Stomach (tissue), 9 donors: ENCODE measurements around the gene EVA1C. TPM values are rescaled to one million over a fixed set of nuclear protein-coding genes. Genes with fewer than 3 reads are reported as not detected.

Experiments used
- DNase-seq, 2 donors: peaks; one replicate each; pipeline versions ENCODE4 v3.0.0 to v3.0.0-alpha.2; 2013 to 2019
- H3K27ac ChIP-seq, 5 donors: fragments of 200-600 bp in 4 of 5; sonication (generic) in 4 of 5; one replicate each; pipeline ENCODE4 v1.5.1; 2013 to 2019; ENCODE audit warnings: mild to moderate bottlenecking in 1 of 5, moderate library complexity in 1 of 5
- H3K27me3 ChIP-seq, 3 donors: fragments of 200-600 bp; sonication (generic); one replicate each; pipeline ENCODE4 v1.5.1; 2017 to 2019; ENCODE audit warnings: mixed run types in 1 of 3
- H3K36me3 ChIP-seq, 4 donors: fragments of 200-600 bp; sonication (generic); 1 replicate in 3 of 4; 2 replicates in 1 of 4; pipeline ENCODE4 v1.5.1; 2016 to 2019
- H3K4me1 ChIP-seq, 4 donors: fragments of 200-600 bp; sonication (generic); one replicate each; pipeline ENCODE4 v1.5.1; 2016 to 2019
- H3K4me3 ChIP-seq, 4 donors: fragments of 200-600 bp; sonication (generic) in 3 of 4; one replicate each; pipeline ENCODE4 v1.5.1; 2016 to 2019; ENCODE audit warnings: mild to moderate bottlenecking in 1 of 4
- H3K9me3 ChIP-seq, 4 donors: fragments of 200-600 bp; sonication (generic); one replicate each; pipeline ENCODE4 v1.5.1; 2016 to 2019
- EP300 ChIP-seq: sonication (generic); formaldehyde crosslinking; IDR thresholded peaks from one replicate; pipeline ENCODE4 v1.6.1; 2017; ENCODE audit warnings: antibody characterized with exemption
- POLR2A ChIP-seq, 4 donors: fragments of 450-650 bp; IDR thresholded peaks; one replicate each; pipeline ENCODE4 v1.6.1; 2016; ENCODE audit warnings: antibody characterized with exemption in 4 of 4, control low read depth in 2 of 4, mild to moderate bottlenecking in 1 of 4, moderate library complexity in 1 of 4
- POLR2AphosphoS5 ChIP-seq, 3 donors: sonication (generic); formaldehyde crosslinking; IDR thresholded peaks; one replicate each; pipeline ENCODE4 v1.6.1; 2016; ENCODE audit warnings: antibody characterized with exemption in 3 of 3
- WGBS, 5 donors: extraction: QIAGEN DNeasy Blood & Tissue Kit in 3 of 5; methylation state at CpG; one replicate each; pipeline versions ENCODE4 v1.1.5 to v1.1.7; 2013 to 2018; 5-methylcytosine and 5-hydroxymethylcytosine counted together
- intact Hi-C: fragments of 100-400 bp; cut with DNase I; formaldehyde crosslinking; loops from one replicate; pipeline ENCODE4 v1.15.1; 2023; ENCODE audit warnings: low total_unique reads
- polyA plus RNA-seq, 3 donors: library from polyadenylated mRNA; stranded (reverse); fragments of 200-250 nt; gene quantifications; one replicate each; pipeline ENCODE4 v1.2.3, GENCODE V29; 2013
- small RNA-seq, 4 donors: library from RNA; depleted of rRNA; stranded (forward); fragments of <200 nt; gene quantifications; one replicate each; pipeline ENCODE3, GENCODE V24; 2016
- total RNA-seq, 5 donors: library from RNA; depleted of rRNA; stranded (reverse); fragments of >200 nt; gene quantifications; one replicate each; pipeline versions ENCODE4 v1.1.0 to v1.2.3, GENCODE V29; 2014 to 2016
- TF ChIP-seq, protein P1 (sequence below), 7 experiments: fragments of 450-650 bp in 4 of 7; fragments of 200-600 bp in 3 of 7; sonication (generic) in 3 of 7; IDR thresholded peaks; one replicate each; pipeline ENCODE4 v1.5.1; 2016 to 2019; ENCODE audit warnings: antibody characterized with exemption in 7 of 7, control low read depth in 2 of 7, mild to moderate bottlenecking in 1 of 7
- donor health status: healthy with polysubstance abuse.
- donor health status: Bipolar disorder and iron deficiency.
- donor health status: healthy.

EVA1C gene
- total and polyA plus RNA-seq, 8 donors, result 10.6 to 142 (median 42.9) TPM

GRCh38 chr21:32562915-32563314, 150.4 kb downstream of the EVA1C start:
- no peak overlapping the region for H3K4me3 ChIP-seq
- no peak overlapping the region for H3K27ac ChIP-seq
- H3K36me3 ChIP-seq, result no peaks in the 10 kb centered on the region
- 88 to 95% (median 91%) methylated on average over 2 of the region's 2 CpGs for WGBS, 5 donors
- peaks cover 0 to 6% (median 0%) of the 10 kb centered on the region in 4 donors for H3K9me3 ChIP-seq
- H3K27me3 ChIP-seq, result no peaks in the 10 kb centered on the region
- intact Hi-C loops, result no loop called here
- peaks cover 0 to 7% (median 0%) of the 10 kb centered on the region in 4 donors for H3K4me1 ChIP-seq
- no peak for TF ChIP-seq EP300
- TF ChIP-seq, protein P1, sequence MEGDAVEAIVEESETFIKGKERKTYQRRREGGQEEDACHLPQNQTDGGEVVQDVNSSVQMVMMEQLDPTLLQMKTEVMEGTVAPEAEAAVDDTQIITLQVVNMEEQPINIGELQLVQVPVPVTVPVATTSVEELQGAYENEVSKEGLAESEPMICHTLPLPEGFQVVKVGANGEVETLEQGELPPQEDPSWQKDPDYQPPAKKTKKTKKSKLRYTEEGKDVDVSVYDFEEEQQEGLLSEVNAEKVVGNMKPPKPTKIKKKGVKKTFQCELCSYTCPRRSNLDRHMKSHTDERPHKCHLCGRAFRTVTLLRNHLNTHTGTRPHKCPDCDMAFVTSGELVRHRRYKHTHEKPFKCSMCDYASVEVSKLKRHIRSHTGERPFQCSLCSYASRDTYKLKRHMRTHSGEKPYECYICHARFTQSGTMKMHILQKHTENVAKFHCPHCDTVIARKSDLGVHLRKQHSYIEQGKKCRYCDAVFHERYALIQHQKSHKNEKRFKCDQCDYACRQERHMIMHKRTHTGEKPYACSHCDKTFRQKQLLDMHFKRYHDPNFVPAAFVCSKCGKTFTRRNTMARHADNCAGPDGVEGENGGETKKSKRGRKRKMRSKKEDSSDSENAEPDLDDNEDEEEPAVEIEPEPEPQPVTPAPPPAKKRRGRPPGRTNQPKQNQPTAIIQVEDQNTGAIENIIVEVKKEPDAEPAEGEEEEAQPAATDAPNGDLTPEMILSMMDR (IDR thresholded peaks at IDR 0.05), result no peak
- TF ChIP-seq POLR2A (IDR thresholded peaks at IDR 0.05), result no peak
- no peak for TF ChIP-seq POLR2AphosphoS5 (IDR thresholded peaks at IDR 0.05)
- no peak for DNase-seq

Small RNA genes lying within 50 kb of the gene (small RNA-seq; reads per million reads assigned to genes)
- gene RF00438 (0 reads per million in 4 donors), gene RNA5SP490 (0 to 0.30 (median 0.11) reads per million in 4 donors), gene SNORA80A (13.0 to 83.3 (median 47.0) reads per million in 4 donors)

Other genes with a start within 250 kb of the EVA1C start
- gene MIS18A, start 133.7 kb upstream of the EVA1C start, total RNA-seq, result 1 to 10 TPM in 3 of 5 donors, not detected in 2; 1.4 to 9.5 (median 1.4) TPM
- 10 to 100 TPM in 1 of 3 donors, 1 to 10 TPM in 2; 7.7 to 10.7 (median 8.3) TPM for gene MIS18A, start 133.7 kb upstream of the EVA1C start, polyA plus RNA-seq
- gene MRAP, start 113.9 kb upstream of the EVA1C start, total RNA-seq, result under 1 TPM in 1 of 5 donors, not detected in 4; 0.55 TPM
- gene MRAP, start 113.9 kb upstream of the EVA1C start, polyA plus RNA-seq, result under 1 TPM in 1 of 3 donors, not detected in 2; 0.30 TPM
- gene URB1, start 19.7 kb upstream of the EVA1C start, total RNA-seq, result 10 to 100 TPM in 4 of 5 donors, 1 to 10 TPM in 1; 9.3 to 16.3 (median 15.4) TPM
- 1 to 10 TPM; 1.2 to 3.4 (median 1.9) TPM for gene URB1, start 19.7 kb upstream of the EVA1C start, polyA plus RNA-seq
- under 1 TPM in 1 of 5 donors, not detected in 4; 0.73 TPM for gene TCP10L, start 172.8 kb downstream of the EVA1C start, total RNA-seq
- 1 to 10 TPM in 1 of 3 donors, not detected in 2; 1.3 TPM for gene TCP10L, start 172.8 kb downstream of the EVA1C start, polyA plus RNA-seq
- 10 to 100 TPM in 3 of 5 donors, 1 to 10 TPM in 1, under 1 TPM in 1; 0.87 to 61.8 (median 16.7) TPM for gene CFAP298, start 199.7 kb downstream of the EVA1C start, total RNA-seq
- gene CFAP298, start 199.7 kb downstream of the EVA1C start, polyA plus RNA-seq, result 10 to 100 TPM; 39.8 to 41.1 (median 40.0) TPM